Hematopoietic multipotent progenitor cell (in vitro differentiated cells): ENCODE data around the gene COL16A1. TPM values are rescaled to one million over a fixed set of nuclear protein-coding genes. Genes with fewer than 3 reads are reported as not detected.

Experiments used
- DNase-seq, 3 donors: peaks; one replicate each; pipeline ENCODE4 v3.0.0-alpha.2; 2011 to 2015; ENCODE audit warnings: low read depth in 2 of 3, low spot score in 2 of 3
- total RNA-seq: library from RNA; depleted of rRNA; stranded (reverse); fragments of >200 nt; gene quantifications from one replicate; pipeline ENCODE4 v1.2.3, GENCODE V29; 2012

The COL16A1 gene
- total RNA-seq, 1 donor = 0.54 TPM

GRCh38 chr1:31689854-31690253, 14.0 kb downstream of the COL16A1 start:
- no peak for DNase-seq

DNA sequence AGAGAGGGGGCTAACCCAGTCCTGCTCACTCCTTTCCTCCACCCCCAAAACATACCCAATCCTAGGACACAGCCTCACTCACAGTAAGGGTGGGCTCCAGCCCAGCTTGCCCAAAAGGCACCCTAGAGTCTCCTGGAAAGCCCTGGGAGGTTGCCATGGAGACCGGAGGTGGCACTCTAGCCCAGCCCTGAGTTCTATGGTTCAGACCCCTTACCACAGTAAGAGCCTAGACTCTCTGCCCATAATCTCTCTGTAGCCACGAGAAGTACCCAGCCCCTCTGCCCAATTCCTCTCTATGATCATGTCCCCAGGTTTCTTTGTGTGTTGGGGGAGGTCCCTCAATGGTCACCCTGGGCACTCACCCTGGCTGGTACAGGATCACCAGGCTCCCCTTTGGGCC, 14.4 kb downstream of the COL16A1 start:
- no peak for DNase-seq

DNA sequence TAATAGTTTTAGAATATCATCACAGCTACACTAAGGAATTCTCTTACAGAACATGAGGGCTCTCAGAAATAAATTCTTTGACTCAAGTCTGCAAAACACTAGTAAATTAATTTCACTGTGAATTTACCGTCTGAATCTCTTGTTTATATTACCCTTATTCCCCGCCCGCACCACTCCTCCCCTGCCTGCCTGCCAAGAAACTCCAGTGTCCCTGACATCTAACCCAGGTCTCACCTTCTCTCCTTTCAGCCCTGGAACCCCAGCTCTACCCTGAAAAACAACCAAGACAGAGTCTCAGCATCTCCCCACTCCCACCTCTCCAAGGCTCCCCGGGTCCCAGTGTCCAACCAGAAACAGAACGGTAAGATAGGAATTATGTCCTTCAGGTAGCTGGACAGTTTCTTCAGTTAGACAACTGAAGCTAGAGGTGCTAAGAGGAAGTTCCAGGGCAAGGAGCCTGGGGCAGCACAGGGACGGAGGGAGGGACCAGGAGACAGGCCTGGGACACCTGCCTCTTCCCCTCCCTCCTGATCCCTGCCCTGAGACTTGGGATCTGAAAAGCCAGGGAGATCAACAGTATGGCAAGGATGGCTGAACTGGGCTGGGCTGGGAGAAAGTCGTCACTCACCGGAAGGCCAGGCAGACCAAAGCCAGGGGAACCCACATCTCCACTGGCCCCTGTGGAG, 15.4 kb downstream of the COL16A1 start:
- no peak for DNase-seq

DNA sequence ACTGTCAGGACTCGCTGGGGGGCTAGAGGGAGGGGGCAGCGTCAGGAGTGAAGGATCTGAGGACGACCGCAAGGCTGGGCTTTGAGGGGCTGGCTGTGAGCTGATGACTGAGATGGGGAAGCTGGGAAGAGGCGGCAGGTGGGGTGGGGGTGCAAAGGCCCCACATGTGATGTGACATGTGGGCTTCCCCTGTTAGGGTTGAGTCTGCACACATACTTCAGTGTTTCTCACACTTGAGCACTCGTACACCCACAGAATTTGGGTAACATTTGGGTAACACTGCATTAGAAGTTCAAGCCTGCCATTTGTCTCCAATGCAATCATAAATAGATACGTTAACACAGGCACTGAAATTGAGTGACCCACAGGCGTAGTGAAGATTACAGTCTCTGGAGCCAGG, 16.2 kb downstream of the COL16A1 start:
- DNase-seq = no peak

DNA sequence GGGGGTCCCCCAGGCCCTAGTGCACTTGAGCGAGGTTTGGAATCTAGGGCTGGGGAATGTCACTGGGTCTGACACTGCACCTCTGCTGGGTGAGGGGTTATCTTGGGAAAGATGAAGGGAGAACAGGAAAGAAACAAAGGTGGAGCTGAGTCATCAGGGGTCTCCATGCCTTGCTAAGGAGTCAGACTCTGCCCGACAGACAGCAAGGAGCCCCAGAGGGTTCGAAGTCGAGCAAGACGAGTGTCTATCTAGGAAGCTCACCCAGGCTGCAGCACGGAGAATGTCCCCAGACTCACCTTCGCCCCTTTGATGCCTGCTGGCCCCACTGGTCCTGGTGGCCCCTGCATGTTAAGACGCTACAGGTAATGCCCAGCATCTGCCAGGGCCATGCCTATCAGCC, 18.0 kb downstream of the COL16A1 start:
- DNase-seq = no peak

DNA sequence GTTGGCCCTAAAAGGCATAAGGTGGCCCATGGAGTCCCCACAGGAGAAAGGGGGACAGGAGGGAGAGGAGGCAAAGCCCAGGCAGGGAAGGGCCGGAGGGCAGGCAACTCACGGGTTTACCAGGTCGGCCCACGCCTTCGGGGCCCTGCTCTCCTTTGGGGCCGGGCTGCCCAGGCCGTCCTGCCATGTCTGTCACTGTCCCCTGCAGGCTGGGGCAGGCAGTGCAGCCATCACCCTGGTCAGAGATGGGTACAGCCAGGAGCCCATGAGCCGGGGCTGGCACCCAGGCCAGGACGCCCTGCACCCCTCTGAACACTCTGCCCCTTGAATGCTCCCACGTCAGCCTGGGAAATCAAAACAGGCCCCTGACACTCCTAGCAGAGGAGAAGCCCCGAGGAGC, 19.8 kb downstream of the COL16A1 start:
- no peak for DNase-seq

DNA sequence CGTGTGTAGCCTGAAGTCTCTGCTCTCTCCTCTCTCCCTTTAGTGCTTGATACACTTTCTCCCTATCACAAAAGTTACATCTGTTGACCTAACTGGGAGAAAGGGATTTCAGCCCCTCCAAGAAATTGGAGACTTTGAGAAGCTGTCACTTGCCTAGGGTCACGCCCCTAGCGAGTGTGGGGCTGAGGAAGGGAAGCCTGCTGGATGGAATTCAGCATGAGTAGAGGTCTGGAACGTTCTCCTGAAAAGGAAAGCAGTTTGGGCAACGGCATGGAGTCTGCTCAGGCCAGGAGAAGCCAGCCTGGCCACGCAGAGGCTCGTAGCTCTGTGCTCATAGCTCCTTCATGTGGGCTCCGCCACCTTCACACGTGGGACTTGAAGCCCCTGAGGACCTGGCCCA, 22.4 kb downstream of the COL16A1 start:
- no peak for DNase-seq

- no peak for DNase-seq
Observed at GRCh38 chr1:31679676-31680230, 24.1 kb downstream of the COL16A1 start.

- DNase-seq = no peak
Observed at GRCh38 chr1:31679091-31679490, 24.7 kb downstream of the COL16A1 start.

GRCh38 chr1:31678681-31679080, 25.1 kb downstream of the COL16A1 start:
- DNase-seq = no peak

DNA sequence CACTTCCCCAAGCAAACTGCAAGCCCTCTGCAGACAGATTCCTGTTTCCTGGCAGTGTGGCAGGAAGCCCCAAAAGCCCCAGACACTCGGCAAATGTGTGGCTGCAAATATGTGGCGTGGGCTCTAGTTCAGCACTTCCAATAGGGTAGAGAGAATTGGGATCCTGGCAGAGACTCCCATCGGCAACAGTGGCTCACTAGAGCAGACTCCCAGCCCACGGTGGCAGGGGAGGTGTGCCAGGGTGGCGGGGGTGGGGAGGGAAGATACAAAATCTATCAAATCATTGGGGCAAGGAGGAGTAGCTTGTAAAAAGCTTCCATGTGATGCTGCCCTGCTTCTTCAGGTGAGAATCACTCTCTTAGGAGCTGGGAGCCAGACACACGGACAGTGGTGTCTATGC, 25.9 kb downstream of the COL16A1 start:
- no peak for DNase-seq

GRCh38 chr1:31677401-31677800, 26.4 kb downstream of the COL16A1 start:
- no peak for DNase-seq

DNA sequence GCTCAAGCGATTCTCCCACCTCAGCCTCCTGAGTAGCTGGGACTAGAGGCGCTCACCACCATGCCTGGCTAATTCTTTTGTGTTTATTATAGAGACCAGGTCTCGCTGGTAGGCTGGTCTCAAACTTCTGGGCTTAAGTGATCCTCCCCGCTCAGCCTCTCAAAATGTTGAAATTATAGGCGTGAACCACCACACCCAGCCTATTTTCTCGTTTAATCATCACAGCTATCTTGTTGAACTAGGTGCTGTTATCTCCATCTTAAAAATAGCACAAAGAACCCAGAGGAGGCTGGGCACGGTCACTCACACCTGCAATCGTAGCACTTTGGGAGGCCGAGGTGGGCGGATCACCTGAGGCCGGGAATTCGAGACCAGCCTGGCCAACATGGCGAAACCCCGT, 28.1 kb downstream of the COL16A1 start:
- DNase-seq = no peak

DNA sequence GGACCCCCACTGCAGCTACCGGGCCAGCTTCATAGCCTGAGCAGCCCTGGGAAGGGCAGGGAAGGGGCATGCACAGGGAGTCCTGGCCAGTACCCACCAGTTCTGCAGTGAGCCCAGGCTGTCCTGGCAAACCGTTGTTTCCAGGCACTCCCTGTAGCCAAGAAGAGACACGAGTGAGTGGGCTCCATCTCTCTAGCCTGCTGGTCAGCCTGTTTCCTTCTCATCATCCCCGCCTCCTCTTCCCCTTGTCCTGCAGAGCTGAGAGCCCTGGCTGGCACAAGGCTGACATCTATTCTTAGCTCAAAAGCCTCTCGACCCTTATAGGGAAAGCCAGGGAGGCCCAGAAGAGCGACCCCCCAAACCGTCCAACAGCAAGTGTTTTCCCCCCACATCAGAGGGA, 28.7 kb downstream of the COL16A1 start:
- DNase-seq = no peak

- DNase-seq = no peak
Observed at GRCh38 chr1:31674626-31675025, 29.2 kb downstream of the COL16A1 start.

DNA sequence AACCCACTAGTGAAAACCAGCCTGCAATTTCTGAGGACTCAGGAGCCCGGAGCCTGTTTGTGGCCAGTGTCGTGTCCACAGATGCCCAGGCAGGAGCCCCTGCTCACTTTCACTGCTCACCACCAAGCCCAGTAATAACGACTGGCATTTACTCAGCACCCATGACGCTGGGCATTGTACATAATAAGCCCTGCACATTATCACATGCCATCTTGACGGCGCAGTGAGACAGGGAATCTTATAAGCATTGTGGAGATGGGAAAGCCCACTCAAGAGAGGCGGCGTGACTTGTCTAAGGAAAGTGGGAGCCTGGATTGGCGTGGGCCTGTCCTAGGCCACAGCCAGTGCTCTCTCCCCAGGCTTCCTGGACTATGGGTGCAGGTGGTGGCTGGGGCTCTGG, 30.4 kb downstream of the COL16A1 start:
- DNase-seq = no peak

DNA sequence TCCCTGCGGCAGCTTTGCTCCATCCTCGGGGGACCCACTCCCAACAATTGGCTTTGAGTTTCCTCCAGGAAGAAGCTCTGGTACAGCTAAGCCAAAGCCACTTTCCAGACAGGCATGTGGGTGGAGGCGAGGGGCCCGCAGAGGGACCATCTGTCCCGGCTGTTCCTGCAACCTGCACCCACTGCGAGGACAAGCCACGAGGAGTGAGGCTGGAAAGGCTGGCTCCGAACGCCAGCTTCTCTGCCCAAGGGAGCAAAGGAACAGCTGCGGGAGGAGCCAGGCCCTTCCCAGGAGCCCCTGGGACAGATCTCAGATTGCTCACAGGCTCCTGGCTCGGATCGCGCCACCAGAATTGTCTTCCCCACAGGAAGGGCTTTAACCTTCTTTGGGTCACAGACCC, 30.8 kb downstream of the COL16A1 start:
- DNase-seq = no peak

GRCh38 chr1:31671561-31672201, 32.1 kb downstream of the COL16A1 start:
- no peak for DNase-seq

- no peak for DNase-seq
Observed at GRCh38 chr1:31671147-31671546, 32.7 kb downstream of the COL16A1 start.

GRCh38 chr1:31670593-31670964, 33.2 kb downstream of the COL16A1 start:
- DNase-seq = no peak

GRCh38 chr1:31669786-31670592, 33.8 kb downstream of the COL16A1 start:
- peak in 2 of 3 donors; percentile 76 to 91 for DNase-seq

- DNase-seq = no peak
Observed at GRCh38 chr1:31669433-31669785, 34.4 kb downstream of the COL16A1 start.
